ENCODE measurements around the gene ROMO1.

Gene ROMO1

GRCh38 chr20:35661908-35662307 lies 37.3 kb upstream of the ROMO1 start:
- Histone ChIP-seq H3K4me1 (ENCODE audit: control insufficient read depth in 1 of 2, insufficient read depth in 2 of 2, low read length in 2 of 2) (peaks cover 17 to 49% of the 10 kb centered on the region in 2 donors), H3K36me3 (ENCODE audit: control insufficient read depth in 1 of 2, insufficient read depth in 2 of 2, low read length in 2 of 2) (peaks cover 0 to 8% of the 10 kb centered on the region in 2 donors), H3K9me3 (ENCODE audit: control insufficient read depth in 1 of 2, low read length in 2 of 2) (no peaks in the 10 kb centered on the region), H3K4me3 (ENCODE audit: low read depth in 1 of 2, low read length in 2 of 2) (peak overlapping the region; percentile 74 to 96), H3K27me3 (ENCODE audit: low read depth, low read length) (no peaks in the 10 kb centered on the region), H3K27ac (ENCODE audit: low read length) (no peak overlapping the region)

- H3K9me3 ChIP-seq (ENCODE audit: control insufficient read depth in 1 of 2, low read length in 2 of 2) = no peaks in the 10 kb centered on the region
- H3K4me1 ChIP-seq (ENCODE audit: control insufficient read depth in 1 of 2, insufficient read depth in 2 of 2, low read length in 2 of 2) = peaks cover 11 to 44% of the 10 kb centered on the region in 2 donors
- no peak overlapping the region for H3K27ac ChIP-seq (ENCODE audit: low read length)
- H3K36me3 ChIP-seq (ENCODE audit: control insufficient read depth in 1 of 2, insufficient read depth in 2 of 2, low read length in 2 of 2) = peaks cover 0 to 8% of the 10 kb centered on the region in 2 donors
- no peaks in the 10 kb centered on the region for H3K27me3 ChIP-seq (ENCODE audit: low read depth, low read length)
- peak overlapping the region; percentile 74 to 96 for H3K4me3 ChIP-seq (ENCODE audit: low read depth in 1 of 2, low read length in 2 of 2)
Measured at GRCh38 chr20:35662551-35662950, 36.7 kb upstream of the ROMO1 start.

GRCh38 chr20:35663516-35664465 lies 35.4 kb upstream of the ROMO1 start:
- no peaks in the 10 kb centered on the region for H3K27me3 ChIP-seq (ENCODE audit: low read depth, low read length)
- H3K4me3 ChIP-seq (ENCODE audit: low read depth in 1 of 2, low read length in 2 of 2) = peak overlapping the region; percentile 74 to 96
- H3K4me1 ChIP-seq (ENCODE audit: control insufficient read depth in 1 of 2, insufficient read depth in 2 of 2, low read length in 2 of 2) = peaks cover 11 to 36% of the 10 kb centered on the region in 2 donors
- peaks cover 5 to 13% of the 10 kb centered on the region in 2 donors for H3K36me3 ChIP-seq (ENCODE audit: control insufficient read depth in 1 of 2, insufficient read depth in 2 of 2, low read length in 2 of 2)
- peak overlapping the region; percentile 99 for H3K27ac ChIP-seq (ENCODE audit: low read length)
- H3K9me3 ChIP-seq (ENCODE audit: control insufficient read depth in 1 of 2, low read length in 2 of 2) = no peaks in the 10 kb centered on the region

- H3K9me3 ChIP-seq (ENCODE audit: control insufficient read depth in 1 of 2, low read length in 2 of 2) = no peaks in the 10 kb centered on the region
- H3K27ac ChIP-seq (ENCODE audit: low read length) = peak within 1 kb of the TSS; percentile 99
Measured at GRCh38 chr20:35664466-35665206, 34.6 kb upstream of the ROMO1 start, which contains the start of the genes CPNE1 and RBM12. Gene CPNE1, minus strand, starts transcription at chr20:35664900. Its CDS starts 31,977 bp downstream, at chr20:35632923. Gene RBM12, minus strand, starts transcription at chr20:35664900. Its CDS starts 9,578 bp downstream, at chr20:35655322.

GRCh38 chr20:35665949-35666288 lies 33.3 kb upstream of the ROMO1 start:
- H3K9me3 ChIP-seq (ENCODE audit: control insufficient read depth in 1 of 2, low read length in 2 of 2) = no peaks in the 10 kb centered on the region
- no peak overlapping the region for H3K4me3 ChIP-seq (ENCODE audit: low read depth in 1 of 2, low read length in 2 of 2)
- peaks cover 7 to 24% of the 10 kb centered on the region in 2 donors for H3K4me1 ChIP-seq (ENCODE audit: control insufficient read depth in 1 of 2, insufficient read depth in 2 of 2, low read length in 2 of 2)
- peaks cover 25 to 33% of the 10 kb centered on the region in 2 donors for H3K36me3 ChIP-seq (ENCODE audit: control insufficient read depth in 1 of 2, insufficient read depth in 2 of 2, low read length in 2 of 2)
- H3K27ac ChIP-seq (ENCODE audit: low read length) = no peak overlapping the region
- H3K27me3 ChIP-seq (ENCODE audit: low read depth, low read length) = no peaks in the 10 kb centered on the region

More at GRCh38 chr20:35664466-35665206, 34.6 kb upstream of the ROMO1 start, which contains the start of the genes CPNE1 and RBM12:
- peak within 1 kb of the TSS; percentile 74 to 96 for H3K4me3 ChIP-seq (ENCODE audit: low read depth in 1 of 2, low read length in 2 of 2)
- H3K4me1 ChIP-seq (ENCODE audit: control insufficient read depth in 1 of 2, insufficient read depth in 2 of 2, low read length in 2 of 2) = peaks cover 11 to 36% of the 10 kb centered on the region in 2 donors
- peaks cover 13 to 21% of the 10 kb centered on the region in 2 donors for H3K36me3 ChIP-seq (ENCODE audit: control insufficient read depth in 1 of 2, insufficient read depth in 2 of 2, low read length in 2 of 2)
- no peaks in the 10 kb centered on the region for H3K27me3 ChIP-seq (ENCODE audit: low read depth, low read length)

GRCh38 chr20:35669221-35669620 lies 30.0 kb upstream of the ROMO1 start:
- Histone ChIP-seq H3K36me3 (ENCODE audit: control insufficient read depth in 1 of 2, insufficient read depth in 2 of 2, low read length in 2 of 2) (peaks cover 37 to 57% of the 10 kb centered on the region in 2 donors), H3K27ac (ENCODE audit: low read length) (no peak overlapping the region), H3K9me3 (ENCODE audit: control insufficient read depth in 1 of 2, low read length in 2 of 2) (no peaks in the 10 kb centered on the region), H3K4me3 (ENCODE audit: low read depth in 1 of 2, low read length in 2 of 2) (no peak overlapping the region), H3K4me1 (ENCODE audit: control insufficient read depth in 1 of 2, insufficient read depth in 2 of 2, low read length in 2 of 2) (no peaks in the 10 kb centered on the region), H3K27me3 (ENCODE audit: low read depth, low read length) (no peaks in the 10 kb centered on the region)

GRCh38 chr20:35669681-35670080 lies 29.5 kb upstream of the ROMO1 start:
- Histone ChIP-seq H3K27me3 (ENCODE audit: low read depth, low read length) (no peaks in the 10 kb centered on the region), H3K9me3 (ENCODE audit: control insufficient read depth in 1 of 2, low read length in 2 of 2) (no peaks in the 10 kb centered on the region), H3K4me1 (ENCODE audit: control insufficient read depth in 1 of 2, insufficient read depth in 2 of 2, low read length in 2 of 2) (no peaks in the 10 kb centered on the region), H3K4me3 (ENCODE audit: low read depth in 1 of 2, low read length in 2 of 2) (no peak overlapping the region), H3K36me3 (ENCODE audit: control insufficient read depth in 1 of 2, insufficient read depth in 2 of 2, low read length in 2 of 2) (peaks cover 42 to 56% of the 10 kb centered on the region in 2 donors), H3K27ac (ENCODE audit: low read length) (no peak overlapping the region)

- Histone ChIP-seq H3K4me1 (ENCODE audit: control insufficient read depth in 1 of 2, insufficient read depth in 2 of 2, low read length in 2 of 2) (no peaks in the 10 kb centered on the region), H3K4me3 (ENCODE audit: low read depth in 1 of 2, low read length in 2 of 2) (no peak overlapping the region), H3K36me3 (ENCODE audit: control insufficient read depth in 1 of 2, insufficient read depth in 2 of 2, low read length in 2 of 2) (peaks cover 39 to 54% of the 10 kb centered on the region in 2 donors)
Measured at GRCh38 chr20:35673884-35674283, 25.3 kb upstream of the ROMO1 start.

GRCh38 chr20:35674921-35675320 lies 24.3 kb upstream of the ROMO1 start:
- Histone ChIP-seq H3K4me1 (ENCODE audit: control insufficient read depth in 1 of 2, insufficient read depth in 2 of 2, low read length in 2 of 2) (no peaks in the 10 kb centered on the region), H3K4me3 (ENCODE audit: low read depth in 1 of 2, low read length in 2 of 2) (no peak overlapping the region), H3K9me3 (ENCODE audit: control insufficient read depth in 1 of 2, low read length in 2 of 2) (no peaks in the 10 kb centered on the region), H3K36me3 (ENCODE audit: control insufficient read depth in 1 of 2, insufficient read depth in 2 of 2, low read length in 2 of 2) (peaks cover 28 to 44% of the 10 kb centered on the region in 2 donors), H3K27me3 (ENCODE audit: low read depth, low read length) (no peaks in the 10 kb centered on the region), H3K27ac (ENCODE audit: low read length) (no peak overlapping the region)

More at GRCh38 chr20:35673884-35674283, 25.3 kb upstream of the ROMO1 start:
- no peak overlapping the region for H3K27ac ChIP-seq (ENCODE audit: low read length)
- H3K27me3 ChIP-seq (ENCODE audit: low read depth, low read length) = no peaks in the 10 kb centered on the region
- no peaks in the 10 kb centered on the region for H3K9me3 ChIP-seq (ENCODE audit: control insufficient read depth in 1 of 2, low read length in 2 of 2)

- H3K36me3 ChIP-seq (ENCODE audit: control insufficient read depth in 1 of 2, insufficient read depth in 2 of 2, low read length in 2 of 2) = peaks cover 0 to 3% of the 10 kb centered on the region in 2 donors
- H3K27me3 ChIP-seq (ENCODE audit: low read depth, low read length) = no peaks in the 10 kb centered on the region
- H3K9me3 ChIP-seq (ENCODE audit: control insufficient read depth in 1 of 2, low read length in 2 of 2) = no peaks in the 10 kb centered on the region
- H3K4me1 ChIP-seq (ENCODE audit: control insufficient read depth in 1 of 2, insufficient read depth in 2 of 2, low read length in 2 of 2) = peaks cover 0 to 10% of the 10 kb centered on the region in 2 donors
- H3K27ac ChIP-seq (ENCODE audit: low read length) = no peak overlapping the region
- no peak overlapping the region for H3K4me3 ChIP-seq (ENCODE audit: low read depth in 1 of 2, low read length in 2 of 2)
Measured at GRCh38 chr20:35680452-35681183, 18.6 kb upstream of the ROMO1 start.

Data from muscle layer of duodenum (tissue), 2 donors.